ENCODE results near the gene DNTTIP2.
"Not testable (repeated sequence)": the region's sequence is repeated elsewhere in the genome, so short reads cannot be mapped to it uniquely, and the experiment has no call there.

Gene DNTTIP2

DNA sequence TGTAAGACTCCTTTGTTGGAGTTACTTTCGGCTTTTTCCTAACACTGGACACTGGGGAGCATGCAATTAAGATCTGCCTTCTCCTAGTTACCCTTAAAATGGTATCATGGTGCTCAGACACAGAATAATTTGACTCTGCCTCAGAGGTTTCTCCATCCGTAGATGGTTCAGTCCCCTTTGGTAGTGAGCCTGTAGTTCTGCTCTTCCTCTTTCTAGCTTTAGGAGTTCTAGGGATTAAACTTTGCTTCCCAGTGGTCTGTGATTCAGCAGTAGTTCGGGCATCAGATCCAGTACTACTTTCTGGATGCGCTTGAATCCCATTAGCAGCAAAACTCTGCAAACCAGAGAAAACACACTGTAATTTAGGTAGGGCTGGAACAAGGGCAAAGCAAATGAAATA, 1.5 kb downstream of the DNTTIP2 start:
- DNase-seq (ENCODE audit: low read depth, low spot score), result no peak

- no peak for DNase-seq (ENCODE audit: low read depth, low spot score)
These were observed 2.8 kb downstream of the DNTTIP2 start for GRCh38 chr1:93876244-93876643.

- no peak for DNase-seq (ENCODE audit: low read depth, low spot score)
These were observed 4.9 kb downstream of the DNTTIP2 start for GRCh38 chr1:93874025-93874651.

GRCh38 chr1:93871366-93871765, 7.6 kb downstream of the DNTTIP2 start:
- DNase-seq (ENCODE audit: low read depth, low spot score), result no peak

DNA sequence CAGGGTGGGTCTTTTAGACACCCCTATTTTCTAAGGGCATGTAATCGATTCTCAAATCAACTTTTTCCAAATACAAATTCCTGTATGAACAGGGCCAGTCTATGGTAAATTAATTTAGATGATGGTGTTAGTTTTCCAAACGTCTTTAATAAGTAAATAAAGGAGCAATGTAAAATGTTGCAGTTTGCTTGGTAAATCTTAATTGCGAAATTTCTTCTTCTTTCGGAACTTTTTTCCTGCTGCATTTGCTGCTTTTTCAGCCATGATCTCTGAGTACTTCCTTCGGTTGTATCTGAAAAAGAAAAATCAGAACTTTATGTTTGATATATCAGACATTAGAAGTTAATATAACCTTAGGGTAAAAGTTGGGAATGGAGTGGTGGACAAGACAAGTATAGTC, 9.4 kb downstream of the DNTTIP2 start:
- DNase-seq (ENCODE audit: low read depth, low spot score), result no peak

DNA sequence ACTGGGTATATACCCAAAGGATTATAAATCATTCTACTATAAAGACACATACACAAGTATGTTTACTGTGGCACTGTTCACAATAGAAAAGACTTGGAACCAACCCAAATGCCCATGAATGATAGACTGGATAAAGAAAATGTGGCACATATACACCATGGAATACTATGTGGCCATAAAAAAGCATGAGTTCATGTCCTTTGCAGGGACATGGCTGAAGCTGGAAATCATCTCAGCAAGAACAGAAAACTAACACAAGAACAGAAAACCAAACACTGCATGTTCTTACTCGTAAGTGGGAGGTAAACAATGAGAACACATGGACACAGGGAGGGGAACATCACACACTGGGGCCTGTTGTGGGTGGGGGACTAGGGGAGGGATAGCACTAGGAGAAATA, 10.5 kb downstream of the DNTTIP2 start:
- not testable (repeated sequence) for DNase-seq (ENCODE audit: low read depth, low spot score)

- DNase-seq (ENCODE audit: low read depth, low spot score), result no peak
These were observed 13.8 kb downstream of the DNTTIP2 start for GRCh38 chr1:93865253-93865652.

- DNase-seq (ENCODE audit: low read depth, low spot score), result no peak
These were observed 14.8 kb downstream of the DNTTIP2 start for GRCh38 chr1:93864175-93864574.

GRCh38 chr1:93857653-93858052, 21.4 kb downstream of the DNTTIP2 start:
- not testable (repeated sequence) for DNase-seq (ENCODE audit: low read depth, low spot score)

DNA sequence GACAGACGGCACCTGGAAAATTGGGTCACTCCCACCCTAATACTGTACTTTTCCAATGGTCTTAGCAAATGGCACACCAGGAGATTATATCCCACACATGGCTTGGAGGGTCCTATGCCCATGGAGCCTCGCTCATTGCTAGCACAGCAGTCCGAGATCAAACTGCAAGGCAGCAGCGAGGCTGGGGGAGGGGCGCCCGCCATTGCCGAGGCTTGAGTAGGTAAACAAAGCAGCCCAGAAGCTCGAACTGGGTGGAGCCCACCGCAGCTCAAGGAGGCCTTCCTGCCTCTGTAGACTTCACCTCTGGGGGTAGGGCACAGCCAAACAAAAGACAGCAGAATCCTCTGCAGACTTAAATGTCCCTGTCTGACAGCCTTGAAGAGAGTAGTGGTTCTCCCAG, 23.0 kb downstream of the DNTTIP2 start:
- DNase-seq (ENCODE audit: low read depth, low spot score), result not testable (repeated sequence)

GRCh38 chr1:93853940-93854339, 25.1 kb downstream of the DNTTIP2 start:
- no peak for DNase-seq (ENCODE audit: low read depth, low spot score)

DNA sequence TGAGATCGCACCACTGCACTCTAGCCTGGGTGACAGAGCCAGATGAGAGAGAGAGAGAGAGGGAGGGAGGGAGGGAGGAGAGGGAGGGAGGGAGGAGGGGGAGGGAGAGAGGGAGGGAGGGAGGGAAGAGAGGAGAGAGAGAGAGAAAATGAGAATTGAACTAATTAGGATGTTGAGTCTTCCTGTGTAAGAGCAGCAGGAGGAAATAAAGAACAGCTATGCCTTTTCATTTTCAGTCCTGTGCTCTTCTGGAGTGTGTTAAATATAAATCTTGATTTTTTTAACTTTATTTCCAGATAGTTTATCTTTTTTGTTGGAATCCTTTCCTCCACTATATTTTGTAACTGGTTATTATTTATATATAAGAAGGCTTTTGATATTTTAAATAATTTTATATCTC, 27.1 kb downstream of the DNTTIP2 start:
- no peak for DNase-seq (ENCODE audit: low read depth, low spot score)

GRCh38 chr1:93851327-93851712, 27.7 kb downstream of the DNTTIP2 start:
- DNase-seq (ENCODE audit: low read depth, low spot score), result no peak

DNA sequence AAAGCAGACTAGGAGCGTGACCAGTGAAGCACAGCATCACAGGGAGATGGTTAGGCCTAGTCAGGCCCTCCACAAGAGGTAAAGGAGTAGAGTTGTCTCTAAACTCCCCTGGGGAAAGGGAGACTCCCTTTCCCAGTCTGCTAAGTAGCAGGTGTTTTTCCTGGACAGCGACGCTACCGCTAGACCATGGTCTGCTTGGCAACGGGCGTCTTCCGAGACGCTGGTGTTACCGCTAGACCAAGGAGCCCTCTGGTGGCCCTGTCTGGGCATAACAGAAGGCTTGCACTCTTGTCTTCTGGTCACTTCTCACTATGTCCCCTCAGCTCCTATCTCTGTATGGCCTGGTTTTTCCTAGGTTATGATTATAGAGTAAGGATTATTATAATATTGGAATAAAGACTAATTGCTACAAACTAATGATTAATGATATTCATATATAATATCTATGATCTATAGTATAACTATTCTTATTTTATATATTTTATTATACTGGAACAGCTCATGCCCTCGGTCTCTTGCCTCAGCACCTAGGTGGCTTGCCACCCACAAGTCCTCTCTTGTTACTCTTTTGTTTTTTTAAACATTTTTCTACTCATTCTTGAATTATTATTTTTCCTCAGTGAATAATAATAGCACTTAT, 28.2 kb downstream of the DNTTIP2 start:
- peak; percentile 21 for DNase-seq (ENCODE audit: low read depth, low spot score)

DNA sequence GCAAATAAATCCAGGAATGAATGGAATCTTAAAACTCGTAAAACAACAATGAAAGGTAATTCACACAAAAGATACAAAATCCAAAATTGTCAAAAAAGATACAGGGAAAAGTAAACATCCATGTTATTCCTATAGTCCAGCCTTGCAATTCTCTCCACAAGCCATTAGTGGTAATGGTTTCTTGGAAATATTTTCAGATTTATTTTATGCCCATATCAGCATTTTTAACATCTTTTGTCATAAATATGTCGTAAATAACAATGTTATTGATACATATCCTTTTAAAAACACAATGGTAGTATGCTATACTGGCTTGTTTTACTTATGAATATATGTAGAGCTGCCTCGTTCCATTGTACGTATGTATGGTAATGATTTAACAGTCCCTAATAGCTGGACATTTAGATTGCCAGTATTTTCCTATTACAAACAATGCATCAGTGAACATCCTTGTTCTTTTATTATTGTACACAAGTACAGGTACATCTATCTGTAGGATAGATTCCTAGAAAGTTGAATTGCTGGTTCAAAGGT, 30.6 kb downstream of the DNTTIP2 start:
- no peak for DNase-seq (ENCODE audit: low read depth, low spot score)

DNA sequence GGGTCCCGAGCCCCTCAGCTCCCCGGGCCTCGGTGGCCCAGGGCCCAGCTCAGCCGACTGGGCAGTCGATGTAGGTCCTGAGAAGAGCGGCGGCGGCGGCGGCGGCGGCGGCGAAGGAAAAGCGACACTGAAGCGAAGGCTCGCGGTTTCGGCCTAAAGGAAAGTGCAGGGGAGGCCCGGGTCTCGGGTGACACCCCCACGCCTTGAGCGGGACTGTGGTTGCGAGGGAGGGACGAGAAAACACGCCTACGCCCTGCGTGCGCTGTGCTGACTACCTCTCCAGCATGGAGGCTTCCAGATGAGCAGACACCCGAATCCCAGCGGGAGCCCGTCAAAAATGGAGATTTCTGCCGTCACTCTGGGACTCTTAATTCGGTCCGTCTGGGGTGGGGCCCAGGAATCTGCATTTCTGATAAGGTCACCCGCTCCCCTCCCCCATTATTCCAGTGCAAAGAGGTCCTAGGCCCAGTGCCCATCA, 31.2 kb downstream of the DNTTIP2 start:
- peak; percentile 39 for DNase-seq (ENCODE audit: low read depth, low spot score)

GRCh38 chr1:93846992-93847810, 31.8 kb downstream of the DNTTIP2 start:
- peak; percentile 73 for DNase-seq (ENCODE audit: low read depth, low spot score)

GRCh38 chr1:93846206-93846991, 32.6 kb downstream of the DNTTIP2 start:
- peak; percentile 71 for DNase-seq (ENCODE audit: low read depth, low spot score)

DNA sequence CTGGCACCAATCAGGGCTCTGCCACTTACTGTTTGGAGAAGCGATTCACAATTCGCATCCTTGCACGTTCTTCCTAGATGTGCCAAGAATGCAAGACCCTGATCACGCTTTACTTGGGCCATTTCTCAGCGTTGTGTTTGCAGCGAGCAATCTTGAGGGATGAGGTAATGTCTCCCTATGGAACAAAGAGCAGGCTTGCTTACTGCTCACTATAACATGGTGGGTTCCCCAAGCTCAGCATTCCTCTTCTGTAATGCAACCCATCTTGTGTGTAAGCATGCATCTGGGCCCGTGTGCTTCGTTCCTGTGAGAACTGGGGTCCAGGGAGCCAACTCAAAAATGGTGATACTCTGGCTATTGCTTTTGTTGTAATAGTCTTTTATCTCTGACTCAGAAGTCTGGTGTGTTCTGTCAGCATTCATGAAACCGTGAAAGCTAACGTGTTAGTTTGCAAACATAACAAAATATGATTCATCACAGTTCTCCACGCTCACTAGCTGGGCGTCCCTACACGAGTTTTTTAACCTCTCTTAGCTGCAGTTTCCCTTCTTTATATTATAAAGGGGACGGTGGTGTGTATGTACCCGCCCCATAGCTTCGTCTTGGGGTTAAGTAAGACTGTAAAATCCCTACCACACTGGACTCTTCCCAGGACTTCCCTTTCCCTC, 33.3 kb downstream of the DNTTIP2 start:
- DNase-seq (ENCODE audit: low read depth, low spot score), result peak; percentile 2

- peak; percentile 23 for DNase-seq (ENCODE audit: low read depth, low spot score)
These were observed 34.6 kb downstream of the DNTTIP2 start for GRCh38 chr1:93844262-93845045.
